ENCODE measurements around the gene DNHD1.

DNHD1 gene

DNA sequence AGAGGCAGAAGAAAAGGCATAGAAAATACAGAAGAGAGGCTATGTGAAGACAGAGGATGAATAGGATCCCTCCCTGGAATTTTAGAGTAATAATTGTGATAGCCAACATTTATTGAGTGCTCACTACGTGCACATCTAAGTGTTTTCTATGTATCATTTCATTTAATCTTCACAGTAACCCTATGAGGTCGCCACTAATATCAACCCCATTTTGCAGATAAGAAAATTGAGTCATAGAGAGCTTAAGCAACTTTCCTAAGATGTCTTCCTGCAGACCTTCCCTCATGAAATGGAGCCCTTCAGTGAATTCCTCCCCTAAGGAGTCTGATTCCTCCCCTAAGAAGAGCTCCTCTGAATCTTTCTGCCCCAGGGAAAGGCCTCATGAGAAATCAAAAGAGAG is 68.2 kb downstream of the DNHD1 start:
- DNase-seq, result no peak

DNA sequence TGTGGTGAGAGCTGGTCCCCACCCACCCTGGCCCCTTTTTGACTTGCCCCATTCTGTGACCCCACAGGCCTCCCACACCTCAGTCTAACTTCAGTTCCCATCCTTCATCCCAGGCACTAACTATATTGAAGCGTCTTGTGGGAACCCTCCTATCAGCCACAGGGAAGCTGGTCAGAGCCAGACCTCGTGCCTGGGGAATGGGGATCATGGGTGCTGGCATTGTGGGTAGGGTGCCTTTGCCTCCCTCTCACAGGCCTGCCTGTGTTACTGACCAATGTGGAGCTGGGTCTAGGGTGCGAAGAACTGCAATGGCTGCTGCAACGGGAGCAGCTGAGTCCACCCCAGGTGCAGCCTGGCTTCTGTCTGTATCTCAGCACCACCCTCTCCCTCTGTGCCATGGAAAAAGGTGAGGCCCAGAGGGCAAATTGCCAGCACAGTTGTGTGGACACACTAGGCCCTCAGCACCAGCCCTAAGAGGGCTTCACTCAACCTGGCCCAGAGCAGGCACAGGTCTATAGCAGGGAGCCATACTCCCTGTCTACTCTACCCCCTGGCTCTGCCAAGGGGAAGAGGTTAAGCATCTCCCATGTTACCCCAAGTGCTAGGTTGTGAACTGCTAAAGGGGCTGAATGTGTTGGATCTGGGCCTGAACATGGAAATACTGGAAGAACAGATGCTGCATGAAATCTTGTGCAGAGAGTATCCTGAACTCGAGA is 69.1 kb downstream of the DNHD1 start:
- no peak for DNase-seq

DNA sequence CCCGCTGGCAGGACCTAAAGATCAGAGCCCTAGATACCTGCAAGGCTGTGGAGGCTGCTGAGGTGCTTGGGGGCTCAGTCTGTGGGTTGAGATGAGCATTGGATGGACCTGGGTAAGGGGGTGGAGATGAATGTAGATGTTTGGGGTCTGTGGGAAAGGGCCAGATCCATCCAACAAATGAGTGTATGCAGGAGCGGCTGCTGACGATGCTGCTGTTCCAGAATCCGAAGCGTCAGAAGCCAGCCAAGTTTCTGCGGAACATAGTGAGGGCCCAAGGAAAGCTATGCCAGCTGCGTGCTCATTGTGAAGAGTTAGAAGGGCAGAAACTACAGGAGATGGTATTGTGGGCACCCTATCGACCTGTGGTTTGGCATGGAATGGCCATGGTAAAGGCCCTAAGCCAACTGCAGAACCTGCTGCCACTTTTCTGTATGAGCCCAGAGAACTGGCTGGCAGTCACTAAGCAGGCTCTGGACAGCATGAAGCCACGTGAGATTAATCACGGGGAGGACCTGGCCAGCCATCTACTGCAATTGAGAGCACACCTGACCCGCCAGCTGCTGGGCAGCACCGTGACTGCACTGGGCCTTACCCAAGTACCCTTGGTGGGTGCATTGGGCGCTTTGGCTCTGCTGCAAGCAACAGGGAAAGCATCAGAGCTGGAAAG is 69.8 kb downstream of the DNHD1 start:
- no peak for DNase-seq

DNA sequence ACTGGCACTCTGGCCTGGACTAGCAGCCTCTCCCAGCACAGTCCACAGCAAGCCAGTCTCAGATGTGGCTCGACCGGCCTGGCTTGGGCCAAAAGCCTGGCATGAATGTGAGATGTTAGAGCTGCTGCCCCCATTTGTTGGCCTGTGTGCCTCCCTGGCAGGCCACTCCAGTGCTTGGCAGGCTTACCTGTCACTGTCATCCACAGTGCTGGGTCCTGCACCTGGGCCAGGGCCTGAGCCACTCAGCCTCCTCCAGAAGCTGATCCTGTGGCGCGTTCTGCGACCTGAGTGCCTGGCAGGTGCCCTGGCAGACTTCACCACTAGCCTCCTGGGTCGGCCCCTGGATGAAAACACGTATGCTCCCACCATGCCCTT is 70.3 kb downstream of the DNHD1 start:
- no peak for DNase-seq

- DNase-seq, result no peak
These were observed 71.3 kb downstream of the DNHD1 start for GRCh38 chr11:6568191-6568918.

- DNase-seq, result no peak
These were observed 72.6 kb downstream of the DNHD1 start for GRCh38 chr11:6569706-6570105.

DNA sequence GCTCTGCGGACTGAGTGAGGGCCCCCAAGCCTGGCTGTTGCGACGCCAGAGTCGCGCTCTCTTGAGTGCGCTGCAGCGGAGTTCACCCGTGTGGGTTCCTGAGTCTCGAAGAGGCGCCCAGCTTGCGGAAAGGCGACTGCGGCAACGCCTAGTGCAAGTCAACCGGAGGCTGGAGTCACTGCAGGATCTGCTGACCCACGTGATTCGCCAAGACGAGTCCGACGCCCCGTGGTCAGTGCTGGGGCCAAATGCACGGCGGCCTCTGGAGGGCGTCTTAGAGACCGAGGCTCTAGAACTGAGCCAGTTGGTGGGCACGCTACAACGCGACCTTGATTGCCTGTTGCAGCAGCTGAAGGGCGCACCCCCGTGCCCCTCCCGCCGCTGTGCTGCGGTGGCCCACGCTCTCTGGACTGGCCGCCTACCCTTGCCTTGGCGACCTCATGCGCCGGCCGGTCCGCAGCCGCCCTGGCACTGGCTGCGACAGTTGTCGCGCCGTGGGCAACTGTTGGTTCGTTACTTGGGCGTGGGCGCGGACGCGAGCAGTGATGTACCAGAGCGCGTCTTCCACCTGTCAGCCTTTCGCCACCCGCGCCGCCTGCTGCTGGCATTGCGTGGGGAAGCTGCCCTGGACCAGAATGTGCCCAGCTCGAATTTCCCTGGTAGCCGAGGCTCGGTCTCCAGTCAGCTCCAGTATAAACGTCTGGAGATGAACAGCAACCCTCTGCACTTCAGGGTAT is 73.8 kb downstream of the DNHD1 start:
- no peak for DNase-seq

GRCh38 chr11:6571434-6572008 is 74.4 kb downstream of the DNHD1 start:
- no peak for DNase-seq

- DNase-seq, result no peak
These were observed 75.1 kb downstream of the DNHD1 start for GRCh38 chr11:6572215-6572614.

DNA sequence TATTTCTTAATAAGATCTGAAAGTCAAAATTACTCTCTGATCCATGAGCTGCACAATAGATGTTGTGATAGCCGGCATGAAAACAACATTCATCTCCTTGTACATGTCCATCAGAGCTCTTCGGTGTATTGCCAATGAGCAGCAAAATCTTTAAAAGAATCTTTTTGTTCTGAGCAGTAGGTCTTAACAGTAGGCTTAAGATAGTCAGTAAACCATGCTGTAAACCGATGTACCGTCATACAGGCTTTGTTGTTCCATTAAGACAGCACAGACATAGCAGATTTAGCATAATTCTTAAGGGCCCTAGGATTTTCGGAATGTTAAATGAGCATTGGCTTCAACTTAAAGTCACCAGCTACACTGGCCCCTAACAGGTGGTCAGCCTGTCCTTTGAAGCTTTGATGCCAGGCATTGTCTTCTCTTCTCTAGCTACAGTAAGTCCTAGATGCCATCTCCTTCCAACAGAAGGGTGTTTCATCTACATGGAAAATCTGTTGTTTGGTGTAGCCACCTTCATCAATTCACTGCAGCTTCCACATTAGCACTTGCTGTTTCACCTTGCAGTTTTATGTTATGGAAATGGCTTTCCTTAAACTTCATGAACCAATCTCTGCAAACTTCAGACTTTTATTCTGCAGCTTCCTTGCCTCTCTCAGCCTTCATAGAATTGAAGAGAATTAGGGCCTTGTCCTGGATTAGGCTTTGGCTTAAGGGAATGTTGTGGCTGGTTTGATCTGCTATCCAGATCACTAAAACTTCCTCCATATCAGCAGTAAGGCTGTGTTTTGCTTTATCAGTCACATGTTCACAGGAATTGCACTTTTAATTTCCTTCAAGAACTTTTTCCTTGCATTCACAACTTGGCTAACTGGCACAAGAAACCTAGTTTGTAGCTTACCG is 78.0 kb downstream of the DNHD1 start:
- DNase-seq, result no peak

GRCh38 chr11:6576471-6577373 is 79.6 kb downstream of the DNHD1 start:
- no peak for DNase-seq

- DNase-seq, result no peak
These were observed 81.1 kb downstream of the DNHD1 start for GRCh38 chr11:6578134-6578533.

DNA sequence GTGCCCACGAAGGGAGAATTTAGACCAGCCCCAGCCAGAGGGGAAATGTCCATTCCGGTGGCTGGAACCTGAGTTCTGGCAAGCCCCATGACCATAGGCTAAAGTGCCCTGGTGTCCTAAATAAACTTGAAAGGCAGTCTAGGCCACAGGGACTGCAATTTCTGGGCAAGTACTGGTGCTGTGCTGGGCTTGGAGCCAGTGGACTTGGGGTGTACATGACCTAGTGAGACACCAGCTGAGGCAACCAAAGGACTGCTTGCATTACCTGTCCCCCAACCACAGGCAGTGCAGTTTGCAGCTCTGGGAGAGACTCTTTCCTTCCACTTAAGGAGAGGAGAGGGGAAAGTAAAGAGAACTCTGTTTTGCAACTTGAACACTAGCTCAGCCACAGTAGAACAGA is 82.6 kb downstream of the DNHD1 start:
- DNase-seq, result no peak

GRCh38 chr11:6583584-6583983 is 86.5 kb downstream of the DNHD1 start:
- DNase-seq, result no peak

GRCh38 chr11:6584528-6584927 is 87.4 kb downstream of the DNHD1 start:
- DNase-seq, result no peak

DNA sequence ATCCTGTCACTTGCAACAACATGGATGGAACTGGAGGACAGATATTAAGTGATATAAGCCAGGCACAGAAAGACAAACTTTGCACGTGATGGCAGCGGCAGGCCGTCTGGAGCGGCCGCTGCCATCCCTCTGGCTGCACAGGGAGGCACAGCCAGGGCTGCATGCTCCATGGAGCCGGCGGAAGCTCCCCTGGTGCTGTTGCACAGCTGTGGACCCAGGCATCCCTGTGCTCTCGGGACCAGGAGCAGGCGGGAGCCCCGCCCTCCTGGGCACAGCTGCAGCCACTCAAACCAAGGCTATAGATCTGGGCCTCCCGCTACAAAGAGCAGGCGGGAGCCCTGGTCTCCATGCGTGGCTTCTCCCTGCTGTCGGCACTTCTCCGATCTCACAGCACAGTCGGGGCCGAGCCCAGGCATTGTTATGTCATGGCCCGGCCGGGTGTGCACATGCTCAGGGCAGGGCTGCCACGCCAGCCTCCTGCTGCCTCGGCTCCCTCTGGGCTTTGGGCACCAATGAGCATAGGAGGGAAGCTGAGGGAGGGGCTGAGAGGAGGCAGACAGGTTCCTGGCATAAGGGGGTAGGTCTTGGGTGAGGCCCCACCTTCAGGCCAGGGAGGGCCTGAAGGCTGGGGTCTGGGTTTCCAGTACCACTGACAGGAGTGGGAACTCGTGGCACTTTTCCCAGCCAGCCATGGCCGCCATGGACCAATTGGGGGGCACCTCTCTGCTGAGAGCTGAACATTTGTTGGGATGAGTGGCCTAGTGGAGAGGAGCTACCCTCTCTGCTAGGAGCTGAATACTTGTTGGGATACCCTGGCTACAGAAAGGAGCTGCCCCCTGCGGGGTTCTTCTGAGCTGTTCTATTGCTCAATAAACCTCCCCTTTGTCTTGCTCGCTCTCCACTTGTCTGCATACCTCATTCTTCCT is 89.6 kb downstream of the DNHD1 start:
- no peak for DNase-seq

GRCh38 chr11:6587360-6587953 is 90.4 kb downstream of the DNHD1 start:
- DNase-seq, result no peak

DNA sequence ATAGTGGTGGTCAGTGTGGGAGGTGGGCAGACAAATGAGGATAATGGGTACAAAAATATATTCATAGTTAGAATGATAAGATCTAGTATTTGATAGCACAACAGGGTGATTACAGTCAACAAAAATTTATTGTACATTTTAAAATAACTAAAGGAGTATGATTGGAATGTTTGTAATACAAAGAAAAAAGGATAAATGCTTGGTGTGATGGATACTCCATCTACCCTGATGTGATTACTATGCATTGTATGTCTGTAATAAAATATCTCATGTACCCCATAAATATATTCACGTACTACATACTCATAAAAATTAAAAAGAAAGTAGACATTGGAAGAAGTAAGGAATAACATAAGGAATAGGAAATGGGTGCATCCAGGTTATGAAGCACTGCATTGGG is 90.9 kb downstream of the DNHD1 start:
- no peak for DNase-seq

GRCh38 chr11:6594142-6594768 is 97.2 kb downstream of the DNHD1 start:
- no peak for DNase-seq
